Right lobe of liver (tissue), 4 donors: ENCODE data around the gene CALML3.

Source experiments
- CTCF ChIP-seq, 4 donors: fragments of 200-600 bp in 3 of 4; fragments of 450-650 bp in 1 of 4; IDR thresholded peaks; one replicate each; pipeline versions ENCODE4 v1.5.1 to v1.8.0; 2016 to 2022; ENCODE audit warnings: antibody characterized with exemption in 4 of 4, mild to moderate bottlenecking in 2 of 4
- POLR2A ChIP-seq: fragments of 450-650 bp; IDR thresholded peaks from one replicate; pipeline ENCODE4 v1.6.1; 2017; ENCODE audit warnings: antibody characterized with exemption, mild to moderate bottlenecking
- donor health status: DM: no; HTN: no; CAD: no.
- donor health status: DM: no; HTN: no; CAD: no.
- donor health status: DM: no; HTN: yes; CAD: no.

GRCh38 chr10:5500910-5501309 lies 23.9 kb upstream of the CALML3 start:
- no peak for TF ChIP-seq CTCF (IDR thresholded peaks at IDR 0.05)
- no peak for TF ChIP-seq POLR2A
